ENCODE data around the gene LDHD. TPM values are rescaled to one million over a fixed set of nuclear protein-coding genes. Genes with fewer than 3 reads are reported as not detected.

Gene LDHD
- total RNA-seq, 1 experiment from 2014 or later = 0.65 TPM

DNA sequence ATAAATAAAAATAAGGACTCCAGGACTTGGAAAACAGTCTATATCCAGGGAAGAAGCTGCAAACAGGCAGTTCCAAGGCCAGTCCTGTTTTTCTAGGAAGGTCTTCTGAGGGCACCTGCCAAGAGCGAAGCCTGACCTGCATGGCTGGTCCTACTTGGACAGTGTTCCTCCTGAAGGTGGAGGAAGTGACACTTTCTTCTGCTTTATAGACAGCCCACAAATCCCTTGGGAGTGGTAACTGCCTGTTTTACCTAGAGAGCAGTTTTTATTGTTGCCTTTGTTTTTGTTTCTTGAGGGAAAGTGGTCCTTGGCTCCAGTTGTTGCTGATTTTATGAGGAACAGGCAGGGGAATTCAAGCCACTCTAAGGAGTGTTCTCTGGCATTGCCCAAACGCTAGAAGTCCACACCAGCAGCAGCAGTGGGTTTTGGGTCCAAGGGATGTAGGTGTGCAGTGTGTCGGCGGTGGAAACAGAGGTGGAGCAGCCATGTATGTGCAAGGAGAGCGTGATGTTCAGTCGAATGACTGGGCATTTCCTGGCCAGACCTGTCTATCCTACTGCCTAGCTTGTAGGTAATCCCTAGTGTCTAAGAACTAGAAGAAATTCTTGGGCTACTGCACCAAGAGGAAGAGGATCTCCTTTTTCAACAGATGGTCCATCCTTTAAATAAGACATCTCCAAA, 35.3 kb downstream of the LDHD start:
- no peak for DNase-seq (ENCODE audit: low spot score)

DNA sequence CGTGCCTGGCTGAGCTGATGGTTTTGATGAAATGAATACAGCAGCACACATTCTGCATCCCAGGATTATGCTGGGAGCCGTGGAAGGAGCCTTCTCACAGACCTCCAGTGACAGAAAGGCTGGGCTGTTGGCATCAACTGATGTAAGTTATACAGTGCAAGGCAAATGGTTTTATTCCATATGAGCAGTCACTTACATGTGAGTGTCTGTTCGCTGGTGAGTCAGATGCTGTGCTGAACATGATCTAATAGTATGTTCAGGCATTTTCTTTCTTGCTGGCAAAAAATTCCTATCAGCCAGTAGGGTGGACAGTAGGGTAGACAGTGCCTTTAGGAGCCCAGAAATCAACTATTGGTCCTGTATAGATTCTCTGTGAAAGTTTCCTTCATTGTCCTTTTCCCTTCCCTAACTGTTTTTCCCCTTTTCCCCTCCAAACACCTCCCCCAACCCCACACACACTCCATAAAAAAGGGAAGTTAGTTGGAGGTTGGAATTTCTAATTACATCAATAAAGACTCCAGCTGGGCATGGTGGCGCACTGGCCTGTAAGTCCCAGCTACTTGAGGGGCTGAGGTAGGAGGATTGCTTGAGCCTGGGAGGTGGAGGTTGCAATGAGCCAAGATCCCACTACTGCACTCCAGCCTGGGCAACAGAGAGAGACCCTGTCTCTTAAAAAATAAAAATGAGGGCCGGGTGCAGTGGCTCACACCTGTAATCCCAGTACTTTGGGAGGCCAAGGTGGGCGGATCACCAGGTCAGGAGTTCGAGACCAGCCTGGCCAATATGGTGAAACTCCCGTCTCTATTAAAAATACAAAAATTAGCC, 36.2 kb downstream of the LDHD start:
- DNase-seq (ENCODE audit: low spot score) = no peak

DNA sequence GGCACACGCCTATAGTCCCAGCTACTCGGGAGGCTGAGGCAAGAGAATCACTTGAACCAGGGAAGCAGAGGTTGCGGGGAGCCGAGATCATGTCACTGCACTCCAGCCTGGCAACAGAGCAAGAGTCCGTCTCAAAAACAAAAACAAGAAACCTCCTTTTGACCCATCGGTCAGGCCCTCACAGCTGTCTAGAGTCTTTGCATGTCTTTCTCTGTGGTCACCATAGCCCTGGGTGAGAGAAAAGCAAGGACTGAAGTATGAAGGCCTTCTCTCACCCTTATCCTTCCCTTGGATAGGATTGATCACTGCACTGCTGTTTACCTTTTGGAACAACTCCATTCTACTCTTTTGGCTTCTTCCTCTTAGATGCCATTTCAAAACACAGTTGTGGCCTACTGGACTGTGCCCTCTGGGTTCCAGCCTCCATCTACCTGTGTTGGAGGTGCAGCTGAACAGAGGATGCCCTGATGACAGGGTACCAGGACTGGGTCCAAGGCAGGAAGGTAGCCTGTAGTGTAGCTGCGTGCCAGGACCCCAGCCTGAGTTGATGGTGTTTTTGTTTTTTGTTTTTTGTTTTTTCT, 37.1 kb downstream of the LDHD start:
- DNase-seq (ENCODE audit: low spot score) = no peak

DNA sequence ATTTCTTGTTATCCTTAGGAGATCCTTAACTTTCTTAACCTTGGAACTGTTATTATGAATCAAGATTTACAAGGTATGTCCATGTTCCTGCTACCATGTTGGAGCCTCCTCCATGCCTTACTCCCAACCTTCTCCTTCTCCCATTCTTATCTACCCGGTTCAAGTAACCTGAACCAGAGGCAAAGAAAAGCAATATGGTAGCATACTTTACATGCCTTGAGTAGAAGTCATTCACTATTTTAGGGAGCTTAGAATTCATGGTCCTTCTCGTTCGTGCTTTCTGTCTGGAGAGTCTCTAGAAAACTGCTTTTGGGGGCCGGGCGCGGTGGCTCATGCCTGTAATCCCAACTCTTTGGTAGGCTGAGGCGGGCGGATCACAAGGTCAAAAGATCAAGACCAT, 37.7 kb downstream of the LDHD start:
- no peak for DNase-seq (ENCODE audit: low spot score)

DNA sequence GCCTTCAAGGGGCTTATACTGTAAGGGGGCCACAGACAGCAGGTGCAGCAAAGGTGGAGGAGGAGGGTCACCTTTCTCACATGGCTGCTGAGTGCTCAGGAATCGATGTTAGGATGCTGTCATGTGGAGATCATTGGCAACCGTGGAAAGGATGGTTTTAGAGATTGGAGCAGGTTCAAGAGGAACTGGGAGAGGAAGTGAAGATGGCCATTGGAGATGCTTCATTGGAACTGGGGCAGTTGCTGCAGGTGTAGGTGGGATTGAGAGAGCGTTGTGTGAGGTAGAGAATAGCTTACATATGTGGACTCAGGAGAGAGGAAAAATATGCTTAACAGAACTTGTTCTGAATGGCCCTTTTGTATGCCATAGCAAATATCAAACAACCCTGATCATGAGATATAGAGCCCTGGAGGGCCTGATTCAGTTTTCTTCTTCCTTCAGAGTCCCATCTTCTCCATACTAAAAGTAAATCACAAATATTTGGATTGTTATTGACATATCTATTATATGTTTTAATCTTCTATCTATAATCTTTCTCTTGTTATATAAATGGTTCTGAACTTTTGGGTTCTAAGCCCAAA, 40.8 kb downstream of the LDHD start:
- DNase-seq (ENCODE audit: low spot score) = no peak

DNA sequence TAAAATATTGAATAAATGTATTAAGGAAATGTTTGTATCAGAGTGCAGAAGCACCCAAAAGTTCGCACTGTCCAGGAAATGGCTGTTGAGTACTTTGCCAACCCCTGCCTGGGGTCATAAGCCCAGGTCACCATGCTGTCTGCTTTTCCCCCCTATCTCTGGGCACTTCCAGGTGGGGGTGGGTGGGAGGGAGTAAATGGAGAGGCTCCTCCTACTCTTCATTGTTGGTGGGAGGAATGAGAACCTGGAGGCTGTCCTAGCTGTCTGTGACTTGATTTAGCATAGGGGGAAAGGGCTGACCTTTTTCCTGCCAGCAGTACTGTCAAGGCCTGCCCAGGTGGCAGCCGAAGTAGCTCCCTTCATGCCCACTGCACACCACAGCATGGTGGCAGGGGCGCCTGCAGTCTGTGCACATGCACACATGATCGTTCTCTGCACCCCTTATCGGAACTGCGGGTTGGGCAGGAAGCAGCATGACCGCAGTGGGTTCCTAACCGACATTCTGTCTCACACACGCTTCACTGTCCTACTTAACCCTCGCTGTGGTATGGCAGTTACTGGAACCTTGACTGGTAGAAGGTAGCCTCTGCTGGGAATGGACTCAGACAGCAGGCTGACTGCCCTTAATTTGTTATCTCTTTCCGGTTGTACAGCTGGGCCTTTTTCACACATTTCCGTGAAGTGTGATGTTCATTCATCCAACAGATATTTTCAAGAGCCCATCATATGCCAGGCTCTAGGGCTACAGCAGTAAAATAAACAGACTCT, 41.5 kb downstream of the LDHD start:
- DNase-seq (ENCODE audit: low spot score) = no peak

DNA sequence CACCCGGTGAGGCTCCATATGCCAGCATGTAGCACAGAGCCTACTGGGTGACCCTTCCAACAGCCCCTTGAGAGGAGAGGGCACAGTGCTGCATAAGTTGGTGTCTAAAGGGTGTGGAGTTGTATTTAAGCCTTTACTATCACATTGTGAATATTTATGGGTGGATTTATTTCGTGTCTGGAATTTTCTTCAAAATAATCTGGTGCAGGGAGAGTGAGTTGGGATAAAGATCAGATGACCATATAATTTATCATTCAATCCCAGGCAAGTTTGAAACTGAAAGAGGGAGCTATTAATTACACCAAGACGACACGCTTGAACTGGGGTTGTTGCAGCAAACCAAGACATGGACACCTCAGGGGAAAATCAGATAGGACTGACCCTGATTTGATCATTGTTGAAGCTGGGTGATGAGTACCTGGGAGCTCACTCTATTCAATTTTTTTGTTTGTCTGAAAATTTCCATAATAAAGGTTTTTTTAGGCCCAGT, 42.2 kb downstream of the LDHD start:
- DNase-seq (ENCODE audit: low spot score) = no peak

DNA sequence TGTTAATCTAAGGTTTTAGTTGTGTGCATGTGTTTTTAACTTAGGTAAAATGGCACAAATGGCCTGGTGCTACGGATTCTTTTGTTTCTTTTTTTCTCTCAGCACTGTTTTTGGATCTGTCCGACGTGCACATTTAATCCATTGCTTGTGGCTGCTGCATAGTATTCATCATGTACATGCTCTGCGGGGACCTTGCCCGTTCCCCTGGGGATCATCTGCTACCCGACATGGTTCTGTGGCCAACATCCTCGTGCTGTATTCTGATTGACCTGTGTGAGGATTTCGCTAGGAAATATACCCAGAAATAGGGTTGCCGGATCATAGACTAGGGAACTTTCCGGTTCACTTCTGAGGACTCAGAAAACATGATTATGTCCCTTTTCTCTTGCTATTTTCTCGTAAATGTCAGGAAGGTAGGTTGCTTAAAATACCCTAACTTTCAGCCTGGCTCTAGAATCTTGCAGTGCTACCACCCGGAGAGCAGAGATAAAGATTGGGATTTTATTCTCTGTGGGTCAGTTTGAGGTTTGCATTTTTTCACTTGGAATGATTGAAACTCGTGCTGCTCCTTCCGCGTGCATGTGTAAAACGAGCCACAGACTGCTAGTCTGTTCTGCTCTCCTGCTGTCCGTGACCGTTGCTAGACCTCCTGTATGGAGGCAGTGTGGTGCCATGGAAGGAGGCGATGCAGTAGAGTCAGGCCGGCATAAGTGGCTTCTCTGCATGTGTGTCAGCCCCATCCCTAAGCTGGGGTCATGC, 42.9 kb downstream of the LDHD start:
- no peak for DNase-seq (ENCODE audit: low spot score)

DNA sequence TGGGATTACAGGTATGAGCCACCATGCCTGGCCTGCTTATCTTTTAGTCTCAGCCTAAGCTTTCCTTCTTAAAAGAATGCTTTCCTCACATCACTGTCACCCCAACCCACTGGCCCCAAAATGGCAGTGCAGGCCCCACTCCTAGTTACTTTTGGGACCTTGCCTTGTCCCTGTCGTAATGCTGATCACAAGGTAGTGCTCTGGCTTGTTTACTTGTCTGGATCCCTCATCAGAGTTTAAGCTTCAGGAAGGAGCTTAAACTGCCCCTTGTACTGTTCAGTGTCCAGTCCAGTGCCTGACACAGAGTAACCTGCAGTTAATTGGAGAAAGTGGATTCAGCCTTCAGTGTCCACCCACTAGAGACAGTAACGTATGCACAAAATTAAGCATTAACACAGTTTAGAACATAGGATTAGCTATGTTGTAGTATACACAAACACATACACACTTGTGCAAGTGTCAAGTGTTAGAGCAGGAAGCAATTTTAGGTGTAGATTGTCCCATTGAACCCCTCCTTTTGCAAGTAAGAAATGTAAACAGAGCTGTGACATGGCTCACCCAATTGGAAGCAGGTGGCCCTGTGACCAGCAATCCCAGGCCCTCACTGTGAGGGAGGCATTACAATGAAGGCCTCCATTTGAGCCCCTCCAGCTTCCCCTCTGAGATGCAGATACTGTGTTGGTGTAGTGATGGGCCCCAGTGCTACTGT, 44.2 kb downstream of the LDHD start:
- no peak for DNase-seq (ENCODE audit: low spot score)

DNA sequence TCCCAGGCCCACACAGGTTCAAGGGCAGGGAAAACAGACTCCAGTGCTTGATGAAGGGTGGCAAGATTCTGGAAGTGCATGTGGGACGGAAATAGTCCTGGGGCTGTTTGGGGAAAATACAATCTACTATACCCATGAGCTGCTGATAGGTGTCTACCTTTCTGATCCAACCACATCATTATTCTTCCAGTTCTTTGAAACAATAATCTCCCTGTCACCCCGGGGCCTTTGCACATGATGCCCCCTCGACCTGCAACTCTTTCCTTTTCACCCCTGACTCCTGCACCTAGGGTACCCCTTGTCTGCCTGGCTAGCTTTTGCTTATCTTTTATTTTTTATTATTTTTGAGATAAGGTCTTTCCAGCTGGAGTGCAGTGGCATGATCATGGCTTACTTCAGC, 45.0 kb downstream of the LDHD start:
- DNase-seq (ENCODE audit: low spot score) = no peak

DNA sequence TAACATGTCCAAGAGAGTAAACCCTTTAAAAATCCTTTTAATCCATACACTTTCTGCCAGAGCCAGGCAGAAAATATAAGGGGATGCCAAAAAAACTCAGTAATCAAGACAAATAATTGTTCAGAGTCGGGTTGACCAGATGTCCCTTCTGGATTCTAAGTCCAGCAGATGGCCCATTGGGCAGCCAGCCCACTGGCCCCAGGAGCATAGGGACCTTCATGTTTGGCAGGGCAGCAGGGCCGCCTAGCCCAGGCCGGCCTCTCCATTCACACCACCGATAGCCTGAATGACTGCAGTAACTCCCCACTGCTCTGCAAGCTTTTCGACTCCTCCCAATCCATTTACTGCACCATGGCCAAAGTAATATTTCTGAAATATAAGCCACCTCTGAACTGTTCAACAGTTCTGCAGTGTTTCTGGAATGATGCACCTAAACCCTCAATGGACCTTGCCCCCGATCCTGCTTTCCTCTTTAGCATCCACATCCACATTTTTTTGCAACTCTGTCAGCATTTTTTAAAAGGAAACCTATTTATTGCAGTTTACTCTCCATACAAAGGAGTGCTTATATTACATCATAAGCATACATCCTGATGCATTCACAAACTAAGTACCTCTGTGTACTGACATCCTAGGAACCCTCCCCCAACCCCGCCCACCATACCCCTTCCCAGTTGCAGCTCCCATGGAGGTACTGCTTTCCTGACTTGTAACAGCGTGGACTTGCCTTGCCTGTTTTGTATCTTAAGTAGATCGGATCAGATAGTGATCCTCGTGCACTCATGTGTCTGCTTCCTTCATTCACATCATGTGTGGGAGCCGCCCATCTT, 46.4 kb downstream of the LDHD start:
- DNase-seq (ENCODE audit: low spot score) = no peak

DNA sequence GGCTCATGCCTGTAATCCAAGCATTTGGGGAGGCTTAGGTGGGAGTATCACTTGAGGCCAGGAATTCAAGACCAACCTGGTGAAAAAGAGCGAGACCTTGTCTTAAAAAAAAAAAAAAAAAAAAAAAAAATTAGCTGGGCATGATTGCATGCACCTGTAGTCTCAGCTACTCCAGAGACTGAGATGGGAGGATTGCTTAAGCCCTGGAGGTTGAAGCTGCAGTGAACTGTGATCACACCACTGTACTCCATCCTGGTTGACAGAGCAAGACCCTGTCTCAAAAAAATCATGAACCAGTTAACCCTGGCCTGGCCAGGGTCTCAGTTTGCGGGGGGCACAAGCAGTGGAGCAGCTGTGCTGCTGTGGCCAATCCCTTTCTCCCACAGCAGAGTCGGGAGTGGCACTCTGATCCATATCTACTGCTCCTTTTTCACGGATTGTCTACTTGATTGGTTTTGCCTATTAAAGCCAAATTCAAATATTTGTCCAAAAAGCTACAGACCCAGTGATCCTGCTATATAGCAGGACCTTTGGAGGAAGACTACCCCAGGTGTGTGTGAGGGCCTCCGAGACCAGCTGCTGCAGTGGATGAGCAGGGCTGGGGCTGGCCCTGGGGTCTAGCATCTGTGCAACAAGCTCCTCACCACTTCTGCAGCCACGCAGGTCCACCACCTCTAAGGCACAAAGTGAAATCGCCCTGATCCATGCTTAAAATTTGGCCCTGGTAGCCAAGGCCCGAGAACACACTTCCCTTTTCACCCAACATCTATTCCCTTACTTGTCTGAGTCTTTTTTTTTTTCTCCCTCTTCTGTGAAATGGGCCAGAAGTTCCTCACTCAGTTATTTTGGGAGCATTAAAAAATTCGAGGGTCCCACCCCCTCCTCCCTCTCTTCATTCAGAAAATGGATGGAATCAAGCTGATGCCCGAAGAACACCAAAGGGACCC, 48.2 kb downstream of the LDHD start:
- no peak for DNase-seq (ENCODE audit: low spot score)

DNA sequence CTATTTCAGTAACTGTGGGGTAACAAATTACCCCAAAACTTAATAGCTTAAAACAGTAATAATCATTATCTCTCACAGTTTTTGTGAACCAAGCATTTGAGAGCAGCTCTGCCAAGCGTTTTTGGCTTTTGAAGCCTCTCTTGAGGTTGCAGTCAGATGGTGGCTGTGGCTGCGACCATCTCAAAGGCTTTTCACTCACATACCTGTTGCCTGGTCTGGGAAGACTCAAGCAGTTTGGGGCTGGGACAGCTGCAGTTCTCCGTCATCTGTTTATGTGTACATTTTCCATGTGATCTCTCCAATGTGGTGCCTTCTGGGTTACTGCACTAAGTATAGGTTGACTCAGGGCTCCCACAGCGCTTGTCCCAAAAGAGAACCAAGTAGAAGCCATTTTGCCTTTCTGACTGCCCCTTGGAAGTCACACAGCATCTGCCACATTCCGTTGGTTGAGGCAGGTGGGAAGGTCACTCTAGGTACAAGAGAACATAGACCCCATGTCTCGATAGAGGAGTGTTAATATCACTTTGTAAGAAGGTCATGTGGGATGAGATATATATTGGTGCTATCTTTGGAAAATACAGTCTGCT, 49.6 kb downstream of the LDHD start:
- DNase-seq (ENCODE audit: low spot score) = no peak

DNA sequence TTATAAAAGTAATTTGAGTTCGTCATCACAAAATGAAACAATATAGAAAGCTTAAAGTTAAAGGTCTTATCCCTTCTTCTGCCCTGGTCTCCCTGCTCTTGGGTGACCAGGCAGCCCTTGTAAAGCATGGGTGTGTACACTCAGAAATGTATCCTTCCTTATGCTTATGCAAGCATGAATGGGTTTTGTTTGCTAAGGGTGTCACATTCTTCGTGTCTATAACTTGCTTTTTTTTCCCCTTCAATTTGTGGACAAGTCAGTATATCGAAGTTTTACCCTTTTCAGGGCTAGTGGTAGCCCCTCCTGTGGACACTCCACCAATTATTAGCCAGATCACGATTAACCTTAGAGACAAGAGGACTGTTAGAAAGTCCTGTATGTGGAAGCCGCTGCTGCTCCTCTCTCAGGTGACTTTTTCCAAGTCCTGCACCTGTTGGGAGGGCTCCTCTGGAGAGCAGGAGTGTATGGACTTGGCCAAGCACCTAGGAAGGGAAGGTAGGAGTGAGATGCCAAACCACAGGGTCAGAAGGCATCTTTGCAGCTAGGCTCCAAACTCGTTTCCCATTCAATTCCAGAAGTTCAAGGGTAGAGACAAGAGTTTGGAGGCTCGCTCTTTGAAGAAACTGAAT, 50.9 kb downstream of the LDHD start:
- no peak for DNase-seq (ENCODE audit: low spot score)

DNA sequence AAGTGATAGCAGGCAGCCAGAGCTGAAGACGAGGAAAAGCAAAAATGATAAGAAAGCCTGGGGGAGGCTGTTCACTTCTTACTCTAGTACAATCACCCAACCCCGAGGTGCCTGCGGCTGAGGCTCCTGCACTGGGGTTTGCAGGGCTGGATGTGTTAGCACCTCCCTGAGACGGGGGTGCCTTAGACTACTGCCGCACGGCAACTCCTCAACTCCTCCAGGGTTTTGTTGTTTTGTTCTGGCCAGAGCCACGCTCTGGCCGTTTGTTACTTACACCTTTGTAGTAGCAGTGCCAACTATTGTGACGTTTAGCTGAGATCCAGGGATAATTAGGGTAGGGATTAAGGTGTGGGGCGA, 51.5 kb downstream of the LDHD start:
- no peak for DNase-seq (ENCODE audit: low spot score)

DNA sequence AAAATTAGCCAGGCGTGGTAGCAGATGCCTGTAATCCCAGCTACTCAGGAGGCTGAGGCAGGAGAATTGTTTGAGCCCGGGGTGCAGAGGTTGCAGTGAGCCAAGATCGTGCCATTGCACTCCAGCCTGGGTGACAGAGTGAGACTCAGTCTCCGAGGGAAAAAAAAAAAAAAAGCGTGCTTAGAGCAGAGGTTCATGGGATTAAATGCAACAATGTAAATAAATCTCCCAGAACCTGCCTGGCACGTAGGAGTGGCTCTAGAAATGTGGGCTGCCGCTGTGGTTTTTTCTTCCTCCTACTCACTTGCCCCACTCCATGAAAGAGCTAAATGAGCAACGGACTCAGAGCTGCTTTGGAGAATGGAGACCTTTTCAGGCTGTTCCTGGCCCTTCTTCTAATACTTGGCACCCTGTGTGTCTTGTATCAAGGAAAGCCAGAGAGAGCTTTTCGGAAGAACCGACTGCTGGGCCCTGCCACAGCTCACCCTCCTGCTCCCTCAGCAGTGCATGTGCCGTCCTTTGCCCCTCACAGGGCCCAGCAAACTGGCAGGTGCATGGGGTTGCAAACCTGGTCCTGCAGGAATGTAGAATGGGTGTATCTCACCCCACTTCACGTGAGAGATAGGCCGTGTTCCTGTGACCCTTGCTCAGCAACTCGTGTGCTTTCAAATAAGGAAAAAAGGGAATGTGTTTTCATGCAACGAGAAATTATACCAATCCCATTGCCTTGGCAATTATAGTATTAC, 52.0 kb downstream of the LDHD start:
- peak; percentile 74 for DNase-seq (ENCODE audit: low spot score)
